Cardiac muscle cell (in vitro differentiated cells and primary cell): Measurements from ENCODE around the gene SLC39A11. TPM values are rescaled to one million over a fixed set of nuclear protein-coding genes. Genes with fewer than 3 reads are reported as not detected.

Experiments
- DNase-seq, 2 donors: peaks; one replicate each; pipeline versions ENCODE4 v3.0.0 to v3.0.0-alpha.2; 2010 to 2017; ENCODE audit warnings: low read depth in 1 of 2, low spot score in 1 of 2
- H3K27ac ChIP-seq: fragments of 200-600 bp; sonication (generic); 2 replicates; pipeline ENCODE4 v1.5.1; 2016
- H3K27me3 ChIP-seq: fragments of 200-600 bp; sonication (generic); 2 replicates; pipeline ENCODE4 v1.6.0; 2016; ENCODE audit warnings: control low read depth
- H3K36me3 ChIP-seq: fragments of 200-600 bp; sonication (generic); 2 replicates; pipeline ENCODE4 v1.5.1; 2016; ENCODE audit warnings: control low read depth
- H3K4me1 ChIP-seq: fragments of 200-600 bp; sonication (generic); 2 replicates; pipeline ENCODE4 v1.8.1; 2017; ENCODE audit warnings: low read depth, mild to moderate bottlenecking, mixed run types
- H3K4me3 ChIP-seq: fragments of 200-600 bp; sonication (generic); 2 replicates; pipeline ENCODE4 v1.5.1; 2016; ENCODE audit warnings: mild to moderate bottlenecking
- H3K9me3 ChIP-seq: fragments of 200-600 bp; sonication (generic); 2 replicates; pipeline ENCODE4 v1.5.1; 2017; ENCODE audit warnings: low read depth, mild to moderate bottlenecking, control low read depth
- polyA plus RNA-seq: library from polyadenylated mRNA; unstranded; fragments of >200 nt; fragmentation: Nextera tagmentation; extraction: Ambion mirVana; gene quantifications from 2 replicates; pipeline ENCODE4 v1.2.1, GENCODE V29; 2016
- total RNA-seq: library from RNA; depleted of rRNA; stranded (reverse); fragments of >200 nt; gene quantifications from 2 replicates; pipeline ENCODE4 v1.2.3, GENCODE V29; 2016
- TF ChIP-seq, protein P1 (sequence below): IDR thresholded peaks from 2 replicates; pipeline ENCODE4 v1.5.1; 2012; ENCODE audit warnings: low read depth, mild to moderate bottlenecking, low read length

SLC39A11 gene
- total and polyA plus RNA-seq, 2 experiments from 2014 or later, result 5.9 to 11.7 TPM

DNA sequence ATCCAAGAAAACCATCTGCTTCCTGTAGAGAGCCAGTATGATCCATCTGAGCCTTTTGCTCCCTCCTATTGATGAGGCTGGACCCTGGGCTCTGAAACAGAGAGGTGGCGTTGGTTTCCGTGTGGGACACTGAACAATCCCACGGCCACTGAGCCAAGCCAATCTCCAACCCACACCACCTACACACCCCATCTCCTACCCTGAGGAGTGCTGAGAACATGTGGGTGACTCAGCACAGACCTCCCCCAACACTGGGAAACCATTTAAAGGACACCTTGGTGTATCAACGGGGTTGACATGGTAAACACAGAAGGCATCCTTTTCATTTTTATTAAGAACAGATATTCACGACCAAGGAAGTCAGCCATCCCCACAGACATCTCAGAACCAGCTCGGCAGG, 332.1 kb downstream of the SLC39A11 start:
- H3K9me3 ChIP-seq, result no peaks in the 10 kb centered on the region

DNA sequence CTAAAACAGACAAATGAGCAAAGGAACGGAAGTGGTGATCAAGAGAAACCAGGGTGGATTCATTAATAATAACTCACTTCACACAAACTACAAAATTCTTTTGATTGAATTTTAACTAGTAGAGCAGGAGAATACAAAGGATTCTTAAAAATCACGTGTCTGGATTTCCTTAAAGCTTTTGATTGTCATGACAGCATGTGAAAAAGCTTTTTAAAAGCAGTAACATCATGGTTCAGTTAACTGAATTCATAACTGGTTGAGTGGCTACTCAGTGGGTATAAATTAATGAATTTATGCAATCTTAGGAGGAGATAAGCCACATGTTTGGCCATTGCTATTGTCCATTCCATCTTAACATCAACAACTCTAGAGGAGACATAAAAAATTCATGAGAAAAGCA, 333.2 kb downstream of the SLC39A11 start:
- Histone ChIP-seq H3K9me3 (no peaks in the 10 kb centered on the region), H3K36me3 (no peaks in the 10 kb centered on the region), H3K27ac (no peak overlapping the region), H3K4me3 (no peak overlapping the region), H3K4me1 (no peaks in the 10 kb centered on the region), H3K27me3 (no peaks in the 10 kb centered on the region)
- TF ChIP-seq, protein P1, sequence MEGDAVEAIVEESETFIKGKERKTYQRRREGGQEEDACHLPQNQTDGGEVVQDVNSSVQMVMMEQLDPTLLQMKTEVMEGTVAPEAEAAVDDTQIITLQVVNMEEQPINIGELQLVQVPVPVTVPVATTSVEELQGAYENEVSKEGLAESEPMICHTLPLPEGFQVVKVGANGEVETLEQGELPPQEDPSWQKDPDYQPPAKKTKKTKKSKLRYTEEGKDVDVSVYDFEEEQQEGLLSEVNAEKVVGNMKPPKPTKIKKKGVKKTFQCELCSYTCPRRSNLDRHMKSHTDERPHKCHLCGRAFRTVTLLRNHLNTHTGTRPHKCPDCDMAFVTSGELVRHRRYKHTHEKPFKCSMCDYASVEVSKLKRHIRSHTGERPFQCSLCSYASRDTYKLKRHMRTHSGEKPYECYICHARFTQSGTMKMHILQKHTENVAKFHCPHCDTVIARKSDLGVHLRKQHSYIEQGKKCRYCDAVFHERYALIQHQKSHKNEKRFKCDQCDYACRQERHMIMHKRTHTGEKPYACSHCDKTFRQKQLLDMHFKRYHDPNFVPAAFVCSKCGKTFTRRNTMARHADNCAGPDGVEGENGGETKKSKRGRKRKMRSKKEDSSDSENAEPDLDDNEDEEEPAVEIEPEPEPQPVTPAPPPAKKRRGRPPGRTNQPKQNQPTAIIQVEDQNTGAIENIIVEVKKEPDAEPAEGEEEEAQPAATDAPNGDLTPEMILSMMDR, result no peak
- no peak for DNase-seq

More for the DNA sequence above, 332.1 kb downstream of the SLC39A11 start:
- no peaks in the 10 kb centered on the region for H3K4me1 ChIP-seq
- no peak overlapping the region for H3K27ac ChIP-seq
- no peaks in the 10 kb centered on the region for H3K36me3 ChIP-seq
- TF ChIP-seq, protein P1, result no peak
- no peak for DNase-seq
- no peak overlapping the region for H3K4me3 ChIP-seq
- no peaks in the 10 kb centered on the region for H3K27me3 ChIP-seq

GRCh38 chr17:72756256-72756655, 336.2 kb downstream of the SLC39A11 start:
- TF ChIP-seq, protein P1, result no peak
- no peaks in the 10 kb centered on the region for H3K9me3 ChIP-seq
- DNase-seq, result no peak
- no peaks in the 10 kb centered on the region for H3K36me3 ChIP-seq
- H3K4me1 ChIP-seq, result no peaks in the 10 kb centered on the region
- H3K27me3 ChIP-seq, result no peaks in the 10 kb centered on the region
- no peak overlapping the region for H3K4me3 ChIP-seq
- no peak overlapping the region for H3K27ac ChIP-seq

DNA sequence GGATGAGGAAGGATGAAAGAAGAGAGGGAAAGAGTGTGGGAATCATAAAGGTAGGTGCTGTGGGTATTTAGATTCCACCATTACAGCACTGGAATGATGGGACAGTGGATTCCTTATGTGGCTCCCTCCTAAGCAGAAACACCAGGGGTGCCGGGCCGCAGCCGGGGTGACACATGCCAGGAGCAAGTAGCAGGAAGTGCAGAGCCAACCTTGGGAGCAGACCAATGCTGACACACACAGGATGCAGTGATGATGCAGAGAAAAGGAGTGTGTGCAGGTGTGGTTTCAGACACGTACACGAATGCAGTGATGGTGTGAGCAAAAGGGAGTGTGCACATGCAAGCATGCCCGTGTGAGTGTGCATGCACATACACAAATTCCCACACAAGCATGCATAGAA, 338.0 kb downstream of the SLC39A11 start:
- Histone ChIP-seq H3K4me1 (no peaks in the 10 kb centered on the region), H3K9me3 (no peaks in the 10 kb centered on the region), H3K4me3 (no peak overlapping the region), H3K27ac (no peak overlapping the region), H3K36me3 (no peaks in the 10 kb centered on the region), H3K27me3 (no peaks in the 10 kb centered on the region)
- TF ChIP-seq, protein P1, result no peak
- DNase-seq, result no peak

DNA sequence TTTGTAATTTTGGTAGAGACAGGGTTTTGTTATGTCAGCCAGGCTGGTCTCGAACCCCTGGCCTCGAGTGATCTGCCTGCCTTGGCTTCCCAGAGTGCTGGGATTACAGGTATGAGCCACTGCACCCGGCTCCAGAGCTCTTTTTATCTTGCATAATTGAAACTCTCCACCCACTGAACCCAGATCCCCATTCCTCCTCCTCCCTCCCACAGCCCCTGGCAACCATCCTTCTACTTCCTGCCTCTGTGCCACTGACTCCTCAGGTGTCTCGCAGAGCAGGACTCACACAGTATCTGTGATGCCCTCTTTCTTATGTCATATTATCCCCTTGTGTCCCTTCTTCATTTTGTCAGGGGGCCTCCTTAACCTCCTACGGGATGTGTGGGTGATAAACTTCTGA, 340.7 kb downstream of the SLC39A11 start:
- TF ChIP-seq, protein P1, result no peak
- H3K4me3 ChIP-seq, result no peak overlapping the region
- H3K36me3 ChIP-seq, result no peaks in the 10 kb centered on the region
- no peaks in the 10 kb centered on the region for H3K4me1 ChIP-seq
- H3K27me3 ChIP-seq, result no peaks in the 10 kb centered on the region
- H3K9me3 ChIP-seq, result no peaks in the 10 kb centered on the region
- H3K27ac ChIP-seq, result no peak overlapping the region
- DNase-seq, result no peak

GRCh38 chr17:72749119-72749572, 343.3 kb downstream of the SLC39A11 start:
- Histone ChIP-seq H3K27ac (no peak overlapping the region), H3K36me3 (no peaks in the 10 kb centered on the region), H3K27me3 (no peaks in the 10 kb centered on the region), H3K9me3 (no peaks in the 10 kb centered on the region), H3K4me1 (no peaks in the 10 kb centered on the region), H3K4me3 (no peak overlapping the region)
- TF ChIP-seq, protein P1, result no peak
- no peak for DNase-seq
